ENCODE data around the gene C19orf85.

GRCh38 chr19:55435020-55435419 is 29.5 kb downstream of the C19orf85 start:
- TF ChIP-seq POLR2A (IDR thresholded peaks at IDR 0.05) (no peak), EP300 (IDR thresholded peaks at IDR 0.05) (no peak)
- TF ChIP-seq, protein P1, sequence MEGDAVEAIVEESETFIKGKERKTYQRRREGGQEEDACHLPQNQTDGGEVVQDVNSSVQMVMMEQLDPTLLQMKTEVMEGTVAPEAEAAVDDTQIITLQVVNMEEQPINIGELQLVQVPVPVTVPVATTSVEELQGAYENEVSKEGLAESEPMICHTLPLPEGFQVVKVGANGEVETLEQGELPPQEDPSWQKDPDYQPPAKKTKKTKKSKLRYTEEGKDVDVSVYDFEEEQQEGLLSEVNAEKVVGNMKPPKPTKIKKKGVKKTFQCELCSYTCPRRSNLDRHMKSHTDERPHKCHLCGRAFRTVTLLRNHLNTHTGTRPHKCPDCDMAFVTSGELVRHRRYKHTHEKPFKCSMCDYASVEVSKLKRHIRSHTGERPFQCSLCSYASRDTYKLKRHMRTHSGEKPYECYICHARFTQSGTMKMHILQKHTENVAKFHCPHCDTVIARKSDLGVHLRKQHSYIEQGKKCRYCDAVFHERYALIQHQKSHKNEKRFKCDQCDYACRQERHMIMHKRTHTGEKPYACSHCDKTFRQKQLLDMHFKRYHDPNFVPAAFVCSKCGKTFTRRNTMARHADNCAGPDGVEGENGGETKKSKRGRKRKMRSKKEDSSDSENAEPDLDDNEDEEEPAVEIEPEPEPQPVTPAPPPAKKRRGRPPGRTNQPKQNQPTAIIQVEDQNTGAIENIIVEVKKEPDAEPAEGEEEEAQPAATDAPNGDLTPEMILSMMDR (IDR thresholded peaks at IDR 0.05) = no peak

Measured in ovary (tissue), 3 donors.